Measurements from ENCODE around the gene CNOT1. TPM values are rescaled to one million over a fixed set of nuclear protein-coding genes. Genes with fewer than 3 reads are reported as not detected.

CNOT1 gene
- total and polyA plus RNA-seq, 2 of the 4 experiments (the other 2 are of a cell fraction) = 85.5 to 357 TPM

DNA sequence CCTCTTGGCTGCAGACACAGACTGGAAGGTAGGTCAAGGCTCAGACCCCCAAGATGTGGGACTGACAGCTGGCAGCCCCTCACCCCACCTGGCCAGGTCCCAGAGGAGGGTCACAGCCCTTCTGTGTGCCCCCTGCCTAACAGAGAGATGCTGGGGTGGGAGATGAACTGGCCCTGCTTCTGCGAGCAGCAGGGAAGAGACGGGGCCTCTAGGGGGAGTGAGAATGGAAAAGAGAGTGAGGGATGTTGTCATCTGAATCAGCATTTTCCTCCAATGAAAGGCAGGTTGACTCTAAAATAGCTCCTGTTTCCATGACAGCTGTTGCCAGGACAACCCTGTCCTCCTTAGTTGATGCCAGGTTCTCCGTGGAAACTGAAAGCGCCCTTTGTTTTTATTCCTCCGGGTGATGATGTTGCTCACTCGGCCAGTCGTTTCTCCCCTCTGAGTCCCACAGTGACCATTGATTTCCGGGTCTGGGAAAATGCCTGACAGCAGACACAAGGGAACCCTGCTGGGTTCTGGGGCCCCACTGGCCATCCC, 134.6 kb downstream of the CNOT1 start:
- no peak overlapping the region for H4K91ac ChIP-seq (ENCODE audit: insufficient read depth, low read depth, low read length)
- no peak overlapping the region for H2BK120ac ChIP-seq (ENCODE audit: low read depth, low read length)
- no peak overlapping the region for H3K23ac ChIP-seq (ENCODE audit: low read depth, low read length)
- H3K4me2 ChIP-seq (ENCODE audit: low read depth, low read length) = peak overlapping the region; percentile 66
- peak overlapping the region; percentile 11; the same call in 1 of the 2 replicates for H3K14ac ChIP-seq (replicated peaks; ENCODE audit: low read depth, low read length)
- peaks cover 3% of the 10 kb centered on the region; the same call in 1 of the 2 replicates for H3K27me3 ChIP-seq (ENCODE audit: control insufficient read depth, insufficient read depth, low read length)
- 0 out of 2 replicates have a peak overlapping the region, but pooled peaks have one; percentile 29 for H3K56ac ChIP-seq (ENCODE audit: extremely low read depth, insufficient read depth, low read length)
- no TSS peak for BruUV-seq (replicated peaks)
- dilution Hi-C loops (cut with HindIII; ENCODE audit: low sequenced_read_pairs, unreplicated experiment) = no loop called here
- no peak overlapping the region for H2BK15ac ChIP-seq (ENCODE audit: low read depth, low read length)
- peak; percentile 84 for ATAC-seq (ENCODE audit: low read depth)
- H3K4me3 ChIP-seq (ENCODE audit: insufficient read depth, low read depth, low read length) = no peak overlapping the region
- POLR2A ChIA-PET (ENCODE audit: unreplicated experiment) = interaction anchor here (1.0 kb wide), 1 partner anchor 150 kb away, joined by 3 read pairs; no protein-coding TSS in a partner anchor
- no peak overlapping the region for H2BK5ac ChIP-seq (ENCODE audit: low read depth, low read length, poor library complexity, severe bottlenecking)
- WGBS, 2 experiments (ENCODE audit: extremely low coverage in 2 of 2, insufficient read length in 1 of 2) = 0% methylated on average over 3 of the region's 8 CpGs; no CpG with 5 or more reads in 1 of the 2 experiments
- in situ Hi-C loops (cut with MboI; ENCODE audit: low sequenced_read_pairs) = loop anchor here (5.0 kb wide), 1 partner anchor 163 kb away; no protein-coding TSS in a partner anchor
- intact Hi-C loops (cut with micrococcal nuclease) = no loop called here
- H3K18ac ChIP-seq (ENCODE audit: low read depth, low read length) = peak overlapping the region; percentile 11; the same call in 1 of the 2 replicates
- H3K9ac ChIP-seq (ENCODE audit: low read depth, low read length) = no peak overlapping the region
- no peaks in the 10 kb centered on the region for H3K79me1 ChIP-seq (ENCODE audit: low read depth in 1 of 2, low read length in 2 of 2)
- H2AFZ ChIP-seq (replicated peaks; ENCODE audit: low read length, poor library complexity) = peak overlapping the region; percentile 93
- peak; percentile 99 for DNase-seq
- H3K27ac ChIP-seq (ENCODE audit: insufficient read depth, low read length) = 0 out of 2 replicates have a peak overlapping the region, but pooled peaks have one; percentile 2
- H3K36me3 ChIP-seq (ENCODE audit: control insufficient read depth, insufficient read depth, low read length) = no peaks in the 10 kb centered on the region
- no peaks in the 10 kb centered on the region; the same call in 1 of the 2 replicates for H3K9me1 ChIP-seq (ENCODE audit: insufficient read depth, low read length)
- H4K20me1 ChIP-seq (ENCODE audit: insufficient read depth, low read length) = no peaks in the 10 kb centered on the region
- H2AK5ac ChIP-seq (ENCODE audit: low read depth, low read length) = 0 out of 2 replicates have a peak overlapping the region, but pooled peaks have one; percentile 23
- H3K4ac ChIP-seq (ENCODE audit: low read depth, low read length) = peak overlapping the region; percentile 42; the same call in 1 of the 2 replicates
- no peak overlapping the region for H2BK20ac ChIP-seq (ENCODE audit: low read depth, low read length)
- H4K8ac ChIP-seq (ENCODE audit: low read depth in 2 of 2, low read length in 2 of 2) = peak overlapping the region; percentile 20 to 68; a peak in 3 of 4 replicates
- peak overlapping the region; percentile 35; the same call in 1 of the 2 replicates for H4K5ac ChIP-seq (ENCODE audit: low read depth, low read length)
- peak overlapping the region; percentile 80 for H2AK9ac ChIP-seq (replicated peaks; ENCODE audit: low read depth, low read length, poor library complexity)
- CTCF ChIA-PET = interaction anchor here (0.9 to 1.4 kb wide), 4 partner anchors 12 to 166 kb away, joined by 3 to 7 read pairs (median 4); no protein-coding TSS in a partner anchor
- H3K9me3 ChIP-seq (ENCODE audit: control insufficient read depth, insufficient read depth, low read length) = no peaks in the 10 kb centered on the region
- peaks cover 7% of the 10 kb centered on the region; the same call in 1 of the 2 replicates for H3K4me1 ChIP-seq (ENCODE audit: control insufficient read depth, insufficient read depth, low read length)
- peak; percentile 13; the same call in 1 of the 2 replicates for TF ChIP-seq CEBPB (IDR thresholded peaks at IDR 0.05; ENCODE audit: low read depth, low read length)
- peak; percentile 80 for TF ChIP-seq NFE2L2 (IDR thresholded peaks at IDR 0.05; ENCODE audit: low read depth, low read length)
- TF ChIP-seq RCOR1 (IDR thresholded peaks at IDR 0.05; ENCODE audit: insufficient replicate concordance, low read length) = no peak
- no peak for TF ChIP-seq CHD1 (IDR thresholded peaks at IDR 0.05; ENCODE audit: low read depth, low read length)
- peak; percentile 90 for TF ChIP-seq RFX5 (IDR thresholded peaks at IDR 0.05; ENCODE audit: low read depth, low read length)
- peak; percentile 97 for TF ChIP-seq MXI1 (IDR thresholded peaks at IDR 0.05; ENCODE audit: borderline replicate concordance, low read depth, low read length)
- TF ChIP-seq, protein P1, sequence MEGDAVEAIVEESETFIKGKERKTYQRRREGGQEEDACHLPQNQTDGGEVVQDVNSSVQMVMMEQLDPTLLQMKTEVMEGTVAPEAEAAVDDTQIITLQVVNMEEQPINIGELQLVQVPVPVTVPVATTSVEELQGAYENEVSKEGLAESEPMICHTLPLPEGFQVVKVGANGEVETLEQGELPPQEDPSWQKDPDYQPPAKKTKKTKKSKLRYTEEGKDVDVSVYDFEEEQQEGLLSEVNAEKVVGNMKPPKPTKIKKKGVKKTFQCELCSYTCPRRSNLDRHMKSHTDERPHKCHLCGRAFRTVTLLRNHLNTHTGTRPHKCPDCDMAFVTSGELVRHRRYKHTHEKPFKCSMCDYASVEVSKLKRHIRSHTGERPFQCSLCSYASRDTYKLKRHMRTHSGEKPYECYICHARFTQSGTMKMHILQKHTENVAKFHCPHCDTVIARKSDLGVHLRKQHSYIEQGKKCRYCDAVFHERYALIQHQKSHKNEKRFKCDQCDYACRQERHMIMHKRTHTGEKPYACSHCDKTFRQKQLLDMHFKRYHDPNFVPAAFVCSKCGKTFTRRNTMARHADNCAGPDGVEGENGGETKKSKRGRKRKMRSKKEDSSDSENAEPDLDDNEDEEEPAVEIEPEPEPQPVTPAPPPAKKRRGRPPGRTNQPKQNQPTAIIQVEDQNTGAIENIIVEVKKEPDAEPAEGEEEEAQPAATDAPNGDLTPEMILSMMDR (conservative IDR thresholded peaks at IDR 0.05; ENCODE audit: low read depth, low read length) = peak; percentile 78
- TF ChIP-seq BHLHE40 (IDR thresholded peaks at IDR 0.05; ENCODE audit: low read depth, low read length) = 0 out of 2 replicates have a peak, but pooled peaks have one; percentile 9
- TF ChIP-seq, protein P2, sequence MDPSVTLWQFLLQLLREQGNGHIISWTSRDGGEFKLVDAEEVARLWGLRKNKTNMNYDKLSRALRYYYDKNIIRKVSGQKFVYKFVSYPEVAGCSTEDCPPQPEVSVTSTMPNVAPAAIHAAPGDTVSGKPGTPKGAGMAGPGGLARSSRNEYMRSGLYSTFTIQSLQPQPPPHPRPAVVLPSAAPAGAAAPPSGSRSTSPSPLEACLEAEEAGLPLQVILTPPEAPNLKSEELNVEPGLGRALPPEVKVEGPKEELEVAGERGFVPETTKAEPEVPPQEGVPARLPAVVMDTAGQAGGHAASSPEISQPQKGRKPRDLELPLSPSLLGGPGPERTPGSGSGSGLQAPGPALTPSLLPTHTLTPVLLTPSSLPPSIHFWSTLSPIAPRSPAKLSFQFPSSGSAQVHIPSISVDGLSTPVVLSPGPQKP (IDR thresholded peaks at IDR 0.05; ENCODE audit: borderline replicate concordance, low read depth, low read length) = no peak
- no peak for TF ChIP-seq FOS (IDR thresholded peaks at IDR 0.05; ENCODE audit: low read depth, low read length)
- peak; percentile 63; the same call in 1 of the 2 replicates for TF ChIP-seq POLR2A (IDR thresholded peaks at IDR 0.05; ENCODE audit: low read depth, low read length)
- TF ChIP-seq SMC3 (IDR thresholded peaks at IDR 0.05; ENCODE audit: low read depth, low read length) = peak; percentile 37; the same call in 1 of the 2 replicates
- TF ChIP-seq MAFK (IDR thresholded peaks at IDR 0.05; ENCODE audit: low read depth, low read length) = peak; percentile 96
- TF ChIP-seq RAD21 (IDR thresholded peaks at IDR 0.05; ENCODE audit: low read length) = 0 out of 2 replicates have a peak, but pooled peaks have one; percentile 11

Measured in IMR-90 (cell line).